HG03565 (cell line): ENCODE measurements around the gene NATD1.

Source experiments
- ATAC-seq: cut with Tn5 transposase; IDR thresholded peaks from one replicate; pipeline ENCODE4 v1.9.1; 2021; ENCODE audit warnings: mild to moderate bottlenecking, moderate library complexity; ENCODE audit not compliant: unreplicated experiment

The NATD1 gene

GRCh38 chr17:21218831-21219380 is 34.3 kb downstream of the NATD1 start:
- no peak for ATAC-seq

GRCh38 chr17:21218101-21218500 is 35.1 kb downstream of the NATD1 start:
- ATAC-seq = no peak

DNA sequence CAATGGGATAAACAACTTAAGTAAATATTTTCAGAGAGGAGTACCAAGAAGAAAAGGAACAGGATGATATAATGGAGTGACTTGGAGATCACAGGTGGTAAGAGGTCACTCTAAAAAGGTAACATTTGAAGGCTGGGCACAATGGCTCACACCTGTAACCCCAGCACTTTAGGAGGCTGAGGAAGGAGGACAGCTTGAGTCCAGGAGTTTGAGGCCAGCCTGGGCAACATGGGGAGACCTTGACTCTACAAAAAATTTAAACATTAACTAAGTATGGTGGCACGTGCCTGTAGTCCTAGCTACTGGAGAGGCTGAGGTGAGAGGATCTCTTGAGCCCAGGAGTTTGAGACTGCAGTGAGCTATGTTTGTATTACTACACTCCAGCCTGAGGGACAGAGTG is 35.9 kb downstream of the NATD1 start:
- no peak for ATAC-seq

GRCh38 chr17:21215935-21216334 is 37.3 kb downstream of the NATD1 start:
- ATAC-seq = no peak

DNA sequence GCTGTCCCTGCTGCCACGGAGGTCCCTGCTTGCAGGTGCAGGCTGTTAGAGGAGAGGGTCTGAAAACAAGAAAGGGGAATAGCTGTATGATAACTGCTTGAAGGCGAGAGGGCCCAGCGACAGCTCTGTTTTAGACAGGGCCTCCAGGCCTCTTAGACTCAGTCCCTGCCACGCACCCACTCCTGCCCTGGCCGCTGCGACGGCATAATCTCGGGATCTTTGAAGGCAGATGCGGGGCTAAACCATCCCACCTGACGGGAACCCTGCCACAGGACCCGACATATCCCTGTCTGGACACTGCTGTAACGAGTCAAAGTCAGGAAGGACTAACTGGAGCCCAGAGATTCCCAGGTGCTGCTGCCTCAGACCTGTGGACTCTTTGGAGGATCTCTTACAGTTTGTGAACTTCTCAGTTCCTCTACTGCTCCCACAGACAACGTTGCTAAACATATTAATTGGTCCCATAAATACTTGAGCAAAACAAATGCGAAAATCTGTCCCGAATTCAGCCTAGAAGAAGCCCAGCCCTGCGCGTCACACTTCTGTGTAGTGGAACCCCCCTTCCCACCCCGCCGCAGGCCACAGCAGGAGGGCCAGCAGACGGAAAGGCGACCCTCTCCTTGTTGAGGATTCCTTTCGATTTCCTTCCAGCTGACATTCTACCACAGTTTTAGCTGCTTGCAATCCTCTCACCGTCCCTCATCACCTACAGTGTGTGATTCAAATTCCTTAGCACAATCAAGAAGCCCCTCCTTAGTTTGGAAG is 38.3 kb downstream of the NATD1 start:
- peak; percentile 5 for ATAC-seq

DNA sequence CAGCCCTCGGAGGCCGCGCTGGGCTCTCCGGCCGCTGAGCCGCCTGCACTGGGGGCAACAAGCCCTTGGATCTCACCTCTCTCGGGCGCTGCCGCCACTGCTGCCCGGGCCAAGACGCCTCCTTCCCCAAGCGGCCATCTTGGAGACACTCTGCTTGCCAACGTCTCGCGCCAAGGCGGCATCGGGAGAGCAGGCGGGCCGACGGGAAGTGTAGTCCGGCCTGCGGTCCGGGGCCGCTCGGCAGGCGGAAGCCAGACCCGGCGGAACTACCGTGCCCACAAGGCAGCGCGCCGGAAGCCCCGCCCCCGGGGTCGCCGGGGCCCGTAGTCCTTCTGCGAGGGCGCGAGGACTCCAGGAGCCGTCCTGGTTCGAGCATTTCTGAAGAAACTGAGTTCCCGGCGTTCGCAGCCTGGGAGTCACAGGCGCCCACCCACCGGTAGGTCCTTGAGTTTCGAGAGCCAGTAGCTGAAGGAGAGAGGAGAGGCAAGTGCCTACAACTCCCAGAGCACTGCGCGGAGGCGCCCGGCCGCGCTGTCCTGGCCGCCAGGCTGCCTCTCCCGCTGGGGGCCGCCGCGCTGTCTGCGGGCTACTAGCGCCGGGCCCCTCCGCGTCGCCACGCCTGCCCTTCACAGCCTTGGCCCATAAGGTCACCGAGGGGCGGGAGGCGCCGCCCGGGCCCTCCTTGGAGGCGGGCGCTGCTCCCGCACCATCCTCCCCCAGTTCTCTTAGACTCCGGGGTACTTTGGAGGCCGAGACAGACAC is 39.0 kb downstream of the NATD1 start, which contains the start of gene TMEM11:
TMEM11 (minus strand) TSS at position 147 of the 762 bp plus-strand sequence; CDS start at position 138, 9 bp downstream.
- ATAC-seq = peak; percentile 82

DNA sequence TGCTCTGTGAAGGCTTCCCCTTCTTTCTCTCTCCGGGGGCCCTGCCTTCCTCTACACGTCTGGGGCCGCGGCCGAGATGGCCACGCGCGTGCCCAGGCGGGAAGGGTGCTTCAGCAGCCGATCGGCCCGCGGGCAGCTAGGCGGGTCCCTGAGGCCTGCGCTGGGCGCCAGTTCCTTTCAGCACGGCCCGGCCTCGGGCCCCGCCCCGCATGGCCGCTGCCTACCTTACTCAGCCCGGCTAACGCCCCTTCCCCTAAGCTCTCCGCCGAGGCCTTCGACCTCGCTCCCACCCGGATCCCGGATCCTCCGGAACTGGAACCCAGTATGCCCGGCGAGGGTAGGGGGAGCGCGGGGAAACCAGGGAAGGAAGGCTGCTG is 39.6 kb downstream of the NATD1 start:
- peak; percentile 5 for ATAC-seq

DNA sequence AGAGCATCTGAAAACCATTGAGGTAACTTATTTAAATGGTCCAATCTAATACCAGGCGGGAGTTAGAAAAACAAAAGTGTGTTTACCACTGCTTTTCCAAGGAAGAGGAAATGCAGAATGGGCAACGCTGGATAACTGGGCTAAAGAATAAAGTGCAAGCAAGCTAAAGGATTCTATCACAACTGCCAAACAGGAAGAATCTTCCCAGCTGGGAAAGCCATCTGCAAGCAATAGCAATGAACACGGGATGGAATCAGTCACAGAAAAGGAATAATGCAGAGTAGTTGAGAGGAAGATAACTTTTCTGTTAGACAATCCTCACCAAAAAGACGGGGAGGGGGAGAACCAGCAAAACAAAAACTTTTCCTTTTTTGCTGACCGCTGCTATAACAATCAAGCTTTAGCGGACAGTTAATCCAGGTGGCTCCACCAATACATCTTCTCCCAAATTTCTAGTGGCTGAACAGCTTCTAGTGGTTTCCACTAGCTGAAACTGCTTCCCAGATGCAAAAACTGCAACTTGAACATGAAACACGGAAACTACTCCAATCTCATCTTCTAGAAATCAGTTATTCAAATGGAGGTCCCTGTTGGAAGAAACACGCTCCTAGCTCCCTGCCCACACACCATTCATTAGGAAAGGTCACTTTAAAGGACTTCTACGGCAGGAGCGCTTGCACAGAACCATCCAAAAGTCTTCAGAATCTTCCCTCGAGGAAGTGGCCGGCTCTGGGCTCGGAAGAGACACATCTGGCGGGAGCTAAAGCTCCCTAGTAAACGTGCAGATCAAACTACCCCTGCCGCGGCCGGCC is 40.2 kb downstream of the NATD1 start:
- no peak for ATAC-seq

DNA sequence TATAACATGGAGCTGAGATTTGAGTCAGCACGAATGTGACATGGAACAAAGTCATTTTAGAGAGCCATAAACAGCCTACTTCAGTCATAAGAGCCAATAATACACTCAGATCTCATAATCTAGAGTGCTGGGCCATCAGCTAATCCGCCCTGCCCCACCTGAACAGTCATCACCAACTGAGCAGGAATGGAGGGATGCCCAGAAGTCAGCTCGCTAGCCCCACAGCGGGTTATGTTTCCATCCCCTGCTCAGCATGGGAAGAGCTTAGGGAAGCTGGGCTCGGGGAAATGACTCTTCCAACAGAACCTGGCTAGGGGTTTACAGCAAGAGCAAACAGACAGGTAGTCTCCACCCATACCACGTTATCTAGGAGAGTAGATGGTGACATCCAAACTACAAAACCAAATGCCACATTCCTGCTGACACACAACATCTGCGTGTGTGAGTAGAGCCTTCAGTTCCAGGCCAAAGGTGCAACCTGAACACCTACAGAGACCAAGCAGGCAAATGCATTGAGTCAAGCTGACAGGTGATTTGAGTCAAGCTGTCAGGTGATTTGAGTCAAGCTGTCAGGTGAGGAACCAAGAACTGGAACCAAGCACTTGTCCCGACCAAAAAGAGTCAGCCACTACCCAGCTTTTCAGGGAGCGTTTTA is 41.3 kb downstream of the NATD1 start:
- no peak for ATAC-seq

DNA sequence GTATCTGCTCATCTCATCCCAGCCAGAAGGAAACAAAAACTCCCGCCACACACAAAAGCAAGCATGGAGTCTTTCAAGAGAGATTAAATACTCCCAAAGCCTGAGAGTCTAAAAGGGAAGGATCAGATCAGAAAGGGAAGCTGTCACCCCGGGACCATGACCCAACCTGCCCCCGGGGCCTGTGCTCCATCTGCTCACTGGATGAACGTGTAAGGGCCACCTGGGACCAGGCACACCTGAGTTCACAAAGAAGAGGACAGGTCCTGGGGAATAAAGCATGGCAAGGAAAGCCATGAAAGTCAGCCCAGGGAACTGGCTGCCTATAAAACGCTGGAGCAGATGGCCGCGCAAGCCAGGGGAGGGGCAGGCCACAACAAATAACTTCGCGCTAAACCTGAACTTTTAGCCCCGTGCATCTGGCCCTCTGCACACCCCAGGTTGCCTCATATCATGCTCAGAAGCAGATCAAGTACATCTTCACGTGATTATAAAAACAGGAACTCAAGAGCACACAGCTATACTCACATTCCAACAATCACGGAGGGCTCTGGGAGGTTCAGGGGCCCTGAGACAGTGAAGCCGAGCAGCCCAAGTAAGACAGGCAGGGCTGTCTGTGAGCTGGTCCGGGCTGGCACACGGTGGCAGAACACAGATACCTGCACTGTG is 42.7 kb downstream of the NATD1 start:
- ATAC-seq = no peak

DNA sequence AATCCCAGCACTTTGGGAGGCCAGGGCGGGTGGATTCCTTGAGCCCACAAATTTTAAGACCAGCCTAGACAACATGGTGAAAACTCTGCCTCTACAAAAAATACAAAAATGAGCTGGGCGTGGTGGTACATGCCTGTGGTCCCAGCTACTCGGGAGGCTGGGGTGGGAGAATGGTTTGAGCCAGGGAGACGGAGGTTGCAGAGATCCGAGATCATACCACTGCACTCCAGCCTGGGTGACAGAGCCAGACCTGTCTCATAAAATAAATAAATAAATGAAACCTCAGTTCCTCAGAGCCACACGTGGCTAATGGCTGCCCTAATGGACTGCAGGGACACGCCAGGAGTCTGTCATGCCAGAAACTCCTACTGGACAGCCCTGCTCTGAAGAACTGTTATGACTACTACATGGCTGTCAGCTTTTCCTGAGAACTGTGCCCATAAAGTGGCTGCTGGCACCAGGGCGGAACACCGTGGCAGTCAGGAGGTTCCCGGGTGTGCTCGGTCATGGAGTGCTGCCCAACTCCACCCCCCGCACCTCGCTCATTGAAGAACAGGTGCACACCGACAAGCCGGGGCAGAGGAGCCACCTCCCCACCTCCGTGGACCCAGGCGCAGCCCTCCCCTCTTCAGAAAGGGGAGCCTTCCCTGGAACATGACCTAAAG is 43.6 kb downstream of the NATD1 start:
- no peak for ATAC-seq

- no peak for ATAC-seq
Measured at GRCh38 chr17:21208352-21208751, 44.9 kb downstream of the NATD1 start.

- ATAC-seq = no peak
Measured at GRCh38 chr17:21204935-21205334, 48.3 kb downstream of the NATD1 start.

GRCh38 chr17:21202512-21202911 is 50.7 kb downstream of the NATD1 start:
- ATAC-seq = no peak

DNA sequence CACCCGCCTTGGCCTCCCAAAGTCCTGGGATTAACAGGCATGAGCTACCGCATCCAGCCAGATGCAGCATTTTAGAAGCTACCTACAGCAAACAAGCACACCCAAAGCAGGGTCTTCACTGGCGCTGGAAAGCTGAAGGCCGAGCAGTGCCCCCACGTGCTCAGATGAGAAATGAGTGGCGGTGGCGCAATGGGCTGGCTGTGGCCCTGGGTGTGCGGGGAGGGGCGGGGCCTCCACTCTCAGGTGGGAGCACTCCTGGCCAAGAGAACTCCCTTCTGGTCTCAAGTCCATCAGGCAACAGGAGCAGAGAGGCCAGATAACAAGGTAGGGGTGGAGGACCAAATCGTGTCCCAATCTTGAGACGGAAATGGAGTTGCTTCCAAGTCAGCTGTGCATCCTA is 51.3 kb downstream of the NATD1 start:
- ATAC-seq = no peak

GRCh38 chr17:21201298-21201595 is 52.0 kb downstream of the NATD1 start:
- no peak for ATAC-seq

DNA sequence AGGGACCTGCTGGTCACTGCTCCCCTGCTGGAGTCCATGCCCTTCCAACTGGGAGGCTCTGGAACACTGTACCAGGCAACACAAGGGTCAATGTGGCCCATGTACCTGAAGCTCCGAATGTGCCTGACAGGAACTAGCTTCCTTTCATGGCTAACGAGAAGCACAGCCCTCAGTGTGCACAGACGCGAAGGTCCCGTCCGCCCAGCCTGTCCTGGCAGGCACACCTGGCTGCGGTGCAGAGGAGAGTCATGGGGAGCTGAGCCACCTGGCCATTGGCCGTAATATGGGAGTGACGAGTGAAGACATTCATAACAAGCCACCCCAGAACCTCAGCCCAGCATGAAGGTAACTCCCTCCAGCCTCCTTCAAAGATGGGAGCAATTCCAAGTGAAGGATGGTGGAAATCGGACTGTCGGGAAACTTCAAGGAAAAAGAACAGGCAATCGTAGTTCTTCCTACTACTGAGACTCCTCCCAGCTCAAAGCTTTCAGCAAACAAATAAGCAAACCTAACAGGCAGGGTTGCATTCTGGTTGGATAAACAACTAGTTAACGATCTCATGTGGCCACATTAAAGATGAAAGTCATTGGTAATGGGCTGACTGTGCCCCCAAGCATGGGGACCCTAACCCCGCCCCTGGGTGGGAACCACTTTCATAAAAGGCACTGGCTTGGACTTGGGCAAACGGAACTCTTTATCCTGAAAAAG is 52.5 kb downstream of the NATD1 start:
- no peak for ATAC-seq

DNA sequence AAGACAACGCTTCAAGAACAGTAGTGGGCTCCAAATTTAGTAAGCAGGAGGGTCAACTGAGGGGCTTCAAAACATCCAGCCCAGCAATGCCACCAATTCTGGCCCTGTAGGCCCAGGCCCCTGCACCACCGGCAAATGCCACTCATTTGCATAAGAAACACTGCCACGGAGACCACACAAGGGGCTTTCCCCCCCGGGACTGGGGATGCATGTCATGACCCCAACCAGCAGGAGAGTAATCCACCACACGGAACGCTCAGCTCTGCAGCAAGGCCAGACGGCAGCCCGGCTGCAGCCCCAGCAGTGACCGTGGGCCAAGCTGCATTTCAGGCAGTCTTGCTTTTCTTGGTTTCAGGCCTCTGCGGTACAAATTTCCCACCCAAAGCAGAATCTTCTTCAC is 53.4 kb downstream of the NATD1 start:
- no peak for ATAC-seq

GRCh38 chr17:21199311-21199710 is 53.9 kb downstream of the NATD1 start:
- ATAC-seq = no peak
